HG02588 (cell line): ENCODE results near the gene ACSS1.

Experiments
- ATAC-seq: cut with Tn5 transposase; IDR thresholded peaks from one replicate; pipeline ENCODE4 v1.9.1; 2021; ENCODE audit warnings: mild to moderate bottlenecking, moderate library complexity; ENCODE audit not compliant: unreplicated experiment

ACSS1 gene

DNA sequence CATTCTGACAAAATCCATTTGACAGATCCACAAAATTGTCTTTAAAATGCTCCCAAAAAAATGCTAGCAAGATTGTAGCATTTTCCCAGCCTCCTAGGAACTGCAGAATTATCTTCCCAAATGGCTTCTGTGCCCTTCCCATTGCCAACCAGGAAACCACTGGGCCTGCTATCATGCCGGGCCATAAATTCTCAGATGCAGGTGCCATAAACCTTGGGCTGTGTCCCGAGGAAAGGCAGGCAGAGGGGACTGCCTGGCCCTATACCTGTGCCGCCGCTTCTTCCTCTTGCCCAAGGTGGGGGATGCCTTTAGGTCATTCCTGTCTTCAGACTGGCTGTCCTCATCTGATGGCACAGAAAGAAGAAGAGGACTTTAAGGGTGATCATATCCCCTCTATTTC lies 21.2 kb upstream of the ACSS1 start:
- no peak for ATAC-seq

DNA sequence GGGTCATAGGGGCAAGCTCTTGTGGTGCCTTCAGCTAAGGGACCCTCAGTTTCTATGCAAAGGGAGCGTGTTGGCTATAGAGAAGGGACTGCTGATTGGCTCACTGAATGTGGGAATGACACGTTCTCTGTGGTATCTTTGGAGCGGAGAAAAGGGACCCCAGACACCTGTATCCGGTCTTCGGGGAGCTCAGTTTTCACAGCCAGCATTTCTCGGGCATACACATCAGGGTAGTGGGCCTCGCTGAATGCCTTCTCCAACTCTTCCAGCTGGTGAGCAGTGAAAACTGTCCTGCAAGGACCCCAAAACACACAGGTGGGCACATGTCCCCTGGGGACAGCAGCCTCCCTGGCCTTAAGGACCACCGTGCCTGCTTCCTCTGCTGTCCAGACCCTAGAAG lies 20.7 kb upstream of the ACSS1 start:
- no peak for ATAC-seq

DNA sequence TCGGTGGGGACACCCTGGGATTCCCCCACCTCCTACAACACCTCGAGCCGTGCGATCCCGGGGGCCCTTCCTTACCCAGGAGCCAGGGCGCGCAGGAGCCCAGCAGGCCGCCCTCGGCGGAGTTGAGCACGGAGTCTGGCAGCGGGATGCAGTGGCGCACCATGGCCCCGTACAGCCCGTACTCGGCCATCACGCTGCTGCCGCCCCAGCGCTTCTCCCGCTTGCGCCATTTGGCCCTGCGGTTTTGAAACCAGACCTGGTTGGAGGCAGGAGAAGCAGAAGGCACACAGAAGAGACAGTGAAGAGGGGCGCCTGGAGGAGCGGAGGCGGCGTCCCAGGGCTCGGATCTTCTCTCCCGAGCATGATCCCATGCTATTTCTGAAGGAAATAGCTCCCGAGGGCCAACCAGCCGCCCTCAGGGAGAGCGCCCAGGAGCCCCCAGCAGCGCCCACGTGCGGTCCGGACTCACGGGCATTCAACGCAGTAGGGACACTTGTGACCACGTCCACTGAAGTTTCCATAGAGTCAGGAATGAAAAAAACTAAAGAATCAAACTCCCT lies 19.8 kb upstream of the ACSS1 start:
- ATAC-seq: no peak

DNA sequence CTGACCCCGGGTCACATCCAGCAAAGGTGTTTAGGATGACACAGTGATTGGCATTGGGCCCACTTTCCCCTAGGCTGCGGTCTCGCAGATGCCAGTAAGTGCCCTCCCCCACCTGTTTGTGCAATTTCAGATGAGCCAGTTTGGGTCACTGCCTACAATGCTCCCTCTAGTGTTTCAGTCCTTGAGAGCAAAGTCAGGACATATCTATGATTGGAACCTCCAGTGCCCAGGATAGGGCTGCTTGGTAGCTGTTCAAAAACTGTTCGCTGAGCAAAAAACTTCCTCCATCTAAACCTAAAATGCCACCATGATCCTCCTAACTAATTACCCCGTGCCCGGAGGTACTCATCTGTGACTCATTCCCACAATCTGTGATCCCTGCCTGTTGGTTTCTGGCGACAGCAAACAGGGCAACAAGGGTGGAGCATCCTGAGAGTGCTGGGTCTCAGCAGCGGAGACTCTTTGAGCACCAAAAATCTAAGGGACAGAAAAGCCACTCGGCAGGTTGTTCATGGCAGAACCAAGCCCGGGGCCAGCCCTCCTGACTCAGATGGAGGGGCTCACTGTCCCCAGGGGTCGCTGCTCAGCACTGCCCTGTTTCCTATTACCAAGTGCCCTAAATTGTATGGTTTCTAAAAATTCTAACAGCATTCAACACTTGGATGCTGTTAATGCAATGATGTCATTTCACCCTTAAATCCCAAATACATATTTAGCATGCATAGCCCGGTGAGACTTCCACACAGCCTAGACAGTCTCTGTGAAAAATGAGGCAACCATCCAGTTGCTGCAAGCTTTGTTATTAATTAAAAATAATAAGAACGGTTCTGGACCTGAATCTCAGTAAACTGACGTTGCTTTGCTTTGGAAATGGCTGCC lies 19.0 kb upstream of the ACSS1 start:
- no peak for ATAC-seq

DNA sequence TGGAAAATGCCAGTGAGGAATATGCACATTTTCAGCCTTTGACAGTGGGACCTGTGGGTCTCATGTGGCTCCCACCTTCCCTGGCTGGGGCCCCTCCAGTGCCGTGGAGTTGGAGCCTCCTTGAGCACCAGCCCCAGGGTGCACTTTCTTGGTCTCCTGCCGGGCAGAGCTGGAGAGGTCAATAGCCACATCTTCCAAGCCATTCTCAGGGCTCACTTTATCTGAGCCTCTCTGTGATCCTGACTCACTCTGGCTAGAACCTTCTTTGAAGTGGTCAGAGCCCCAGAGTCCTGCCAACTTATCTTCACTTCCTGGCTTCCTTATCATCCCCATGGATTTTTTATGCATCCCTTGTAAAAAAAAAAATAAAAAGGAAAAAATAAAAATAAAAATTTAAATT lies 18.3 kb upstream of the ACSS1 start:
- no peak for ATAC-seq

DNA sequence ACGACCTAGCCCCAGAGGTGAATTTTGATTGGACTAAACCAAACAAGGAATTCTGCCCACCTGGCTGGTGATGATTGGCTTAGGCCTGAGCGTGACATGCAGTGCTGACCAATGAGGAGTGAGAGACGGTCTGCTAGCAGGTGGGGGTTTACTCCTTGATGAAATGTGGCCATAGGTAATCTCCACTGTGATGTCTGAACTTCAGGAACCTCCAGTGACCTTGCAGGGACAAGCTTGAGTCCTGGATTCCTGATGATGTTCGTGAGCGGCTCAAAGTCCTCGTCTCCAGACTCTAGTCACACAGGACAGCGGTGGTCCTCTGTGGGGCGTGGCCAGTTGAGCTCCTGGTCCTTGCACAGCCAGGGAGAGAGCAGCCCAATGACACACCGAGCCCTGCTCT lies 15.6 kb upstream of the ACSS1 start:
- no peak for ATAC-seq

DNA sequence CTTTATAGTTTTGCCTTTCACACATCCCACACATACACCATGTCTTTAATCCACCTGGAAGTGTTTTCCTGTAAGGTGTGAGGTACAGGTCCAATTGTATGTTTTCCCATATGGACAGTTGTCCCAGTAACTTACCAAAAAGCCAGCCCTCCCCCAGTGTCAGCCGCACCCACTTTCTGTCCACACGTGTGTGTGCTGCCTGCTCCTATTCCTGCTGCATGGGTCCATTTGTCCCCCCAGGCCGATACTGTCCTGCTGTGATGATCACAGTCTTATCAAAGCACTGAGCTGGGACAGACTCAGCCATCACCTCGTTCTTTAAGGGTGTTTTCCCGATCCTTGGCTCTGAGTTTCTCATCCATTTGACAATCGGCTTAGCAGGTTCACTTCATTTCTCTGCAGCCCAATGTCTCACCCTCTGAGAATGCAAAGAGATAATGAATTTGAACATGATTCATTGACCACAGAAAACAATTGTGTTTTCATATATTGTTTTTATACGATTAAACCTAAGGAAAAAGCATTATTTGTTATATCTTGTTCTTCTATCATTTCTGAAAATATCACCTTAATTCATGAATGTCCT lies 14.4 kb upstream of the ACSS1 start:
- no peak for ATAC-seq

DNA sequence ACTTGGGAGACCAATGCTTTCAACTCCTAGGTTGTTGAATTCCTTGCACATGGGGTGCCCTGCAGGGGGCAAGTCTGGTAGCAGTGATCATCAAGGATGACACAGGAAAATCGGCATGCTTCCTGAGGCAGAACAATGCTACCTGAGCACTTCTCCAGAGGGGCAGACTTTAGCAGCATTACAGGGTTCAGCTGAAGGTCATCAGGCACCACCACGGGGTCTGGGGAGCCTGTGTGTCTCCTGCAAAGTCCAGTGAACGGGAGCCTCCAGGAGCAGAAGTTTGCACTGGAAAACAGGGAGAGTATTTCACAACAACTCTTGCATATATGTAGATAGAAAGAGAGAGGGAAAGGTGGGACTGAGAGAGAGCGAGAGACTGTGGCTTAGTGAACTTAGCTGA lies 13.8 kb upstream of the ACSS1 start:
- ATAC-seq: no peak

DNA sequence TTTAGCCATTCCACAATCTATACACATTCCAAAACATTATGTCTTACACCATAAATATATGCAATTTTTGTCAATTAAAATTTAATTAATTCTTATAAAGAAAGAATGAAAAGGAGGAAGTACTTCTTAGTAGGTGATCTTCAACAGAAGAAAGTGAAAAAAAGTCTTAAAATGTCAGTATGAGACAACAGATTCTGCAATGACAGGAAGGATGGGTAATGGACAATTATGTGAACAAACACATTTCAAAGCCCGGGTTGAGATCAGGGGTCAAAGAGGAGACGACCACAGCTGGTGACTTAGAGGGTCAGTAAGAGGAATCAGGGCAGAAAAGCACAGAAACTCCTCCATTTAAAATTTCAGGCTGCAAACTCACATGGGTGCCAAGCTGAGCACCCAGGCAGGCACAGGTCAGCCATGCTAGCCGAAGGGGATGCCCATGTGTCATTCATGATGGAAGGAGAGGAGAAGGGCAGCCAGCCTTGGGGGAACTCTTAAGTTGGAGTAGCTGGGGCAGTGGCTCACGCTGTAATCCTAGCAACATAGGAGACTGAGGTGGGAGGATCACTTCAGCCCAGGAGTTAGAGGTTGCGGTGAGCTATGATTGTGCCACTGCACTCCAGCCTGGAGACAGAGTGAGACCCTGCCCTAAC lies 13.0 kb upstream of the ACSS1 start:
- ATAC-seq: no peak

DNA sequence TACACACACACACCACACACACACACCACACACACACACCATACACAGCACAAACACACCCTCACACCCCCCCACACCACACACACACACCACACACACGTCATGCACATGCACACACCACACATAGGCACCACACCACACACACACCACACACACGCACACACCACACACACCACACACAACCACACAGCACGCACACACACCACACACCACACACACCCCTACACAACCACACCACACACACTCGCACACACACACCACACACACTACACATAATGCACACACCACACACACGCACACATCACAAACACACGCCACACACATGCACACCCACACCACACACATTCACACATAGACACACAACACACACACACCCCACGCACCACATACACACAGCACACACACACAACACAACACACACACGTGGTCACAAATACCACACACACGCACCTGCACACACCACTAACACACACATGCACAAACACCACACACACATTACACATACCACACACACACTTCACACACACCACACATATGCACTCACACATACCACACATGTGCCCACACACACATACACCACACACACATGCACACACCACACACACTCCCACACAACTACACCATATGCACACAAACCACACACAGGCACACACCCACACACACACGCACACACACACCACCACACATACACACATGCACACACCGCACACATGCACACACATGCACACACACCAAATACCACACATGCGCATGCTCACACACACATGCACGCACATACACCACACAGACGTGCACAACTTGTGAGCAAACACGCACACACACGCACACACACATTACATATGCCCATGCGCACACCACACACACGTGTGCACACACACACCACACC lies 9.4 kb upstream of the ACSS1 start:
- ATAC-seq: no peak

DNA sequence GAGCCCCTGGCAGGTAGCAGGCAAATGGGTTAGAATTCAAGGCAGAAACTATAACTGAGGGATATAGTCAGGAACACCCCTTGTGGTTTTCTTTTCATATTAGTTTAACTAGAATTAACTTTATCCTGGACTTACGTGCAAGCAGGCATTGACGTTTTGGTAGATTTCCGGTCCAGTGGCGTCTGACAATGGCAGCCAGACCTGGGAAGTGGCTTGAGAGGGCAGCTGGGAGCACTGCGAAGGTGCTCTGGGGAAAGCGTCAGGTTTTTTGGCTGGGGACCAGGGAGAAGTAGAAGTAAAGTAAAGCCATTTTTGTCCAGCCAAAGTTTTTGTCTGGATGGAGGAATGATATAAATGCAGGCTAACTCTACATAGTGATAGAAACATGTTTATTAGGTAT lies 8.4 kb upstream of the ACSS1 start:
- no peak for ATAC-seq

DNA sequence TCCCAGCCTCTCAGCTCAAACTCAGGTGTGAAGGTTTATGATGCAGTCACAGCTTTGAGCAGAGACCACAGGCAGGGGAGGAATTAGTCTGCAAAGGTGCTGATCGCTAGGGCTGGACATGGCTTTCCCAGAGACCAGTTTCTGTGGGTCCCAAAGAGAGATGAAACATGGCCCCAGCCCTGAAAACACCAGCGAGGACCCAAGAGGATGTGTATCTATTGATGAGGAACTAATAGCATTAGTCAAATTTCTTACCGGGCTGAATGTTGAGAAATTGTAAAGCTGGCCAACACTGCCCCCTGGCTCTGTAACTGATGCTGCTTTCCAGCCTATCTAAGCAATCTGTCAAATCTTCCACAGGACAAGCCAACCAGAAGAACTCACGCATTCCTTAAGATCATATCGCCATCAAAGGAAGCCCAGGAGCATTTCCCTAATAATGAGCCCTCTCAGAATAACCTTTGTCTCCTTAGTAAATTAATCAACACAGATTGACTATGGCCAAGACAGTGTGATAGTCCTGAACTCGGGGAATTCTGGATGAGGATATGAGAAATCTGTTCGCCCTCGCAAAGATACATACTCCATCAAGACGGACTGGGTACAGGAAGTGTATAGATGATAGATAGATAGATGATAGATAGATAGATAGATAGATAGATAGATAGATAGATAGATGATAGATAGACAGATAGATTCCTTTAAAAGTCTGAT lies 7.8 kb upstream of the ACSS1 start:
- ATAC-seq: peak; percentile 62

DNA sequence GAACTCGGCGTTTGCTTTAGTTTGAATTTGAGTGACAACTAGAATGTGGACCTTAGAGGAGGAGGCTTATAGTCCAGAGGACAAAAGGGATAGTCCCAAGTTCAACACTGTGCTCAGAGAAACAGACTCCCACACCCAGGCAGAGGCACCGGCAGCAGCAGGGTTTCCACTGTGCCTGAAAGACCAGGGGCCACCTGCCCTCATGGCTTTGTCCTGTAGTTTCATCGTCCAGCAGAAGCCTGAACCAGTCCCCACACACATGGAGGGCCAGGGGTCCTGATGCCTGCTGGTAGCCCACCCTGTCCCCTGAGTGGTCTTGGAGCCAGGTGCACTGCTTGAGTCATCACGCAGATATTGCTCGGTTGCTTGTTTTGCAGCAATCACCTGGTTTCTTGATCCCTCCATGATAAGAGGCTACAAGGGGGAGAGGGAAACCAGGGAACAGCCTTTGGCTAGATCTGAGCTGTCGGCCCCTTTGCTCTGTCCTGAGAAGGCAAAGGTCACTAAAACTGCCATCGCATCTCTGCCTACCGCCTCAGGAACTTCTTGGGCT lies 7.2 kb upstream of the ACSS1 start:
- ATAC-seq: no peak

DNA sequence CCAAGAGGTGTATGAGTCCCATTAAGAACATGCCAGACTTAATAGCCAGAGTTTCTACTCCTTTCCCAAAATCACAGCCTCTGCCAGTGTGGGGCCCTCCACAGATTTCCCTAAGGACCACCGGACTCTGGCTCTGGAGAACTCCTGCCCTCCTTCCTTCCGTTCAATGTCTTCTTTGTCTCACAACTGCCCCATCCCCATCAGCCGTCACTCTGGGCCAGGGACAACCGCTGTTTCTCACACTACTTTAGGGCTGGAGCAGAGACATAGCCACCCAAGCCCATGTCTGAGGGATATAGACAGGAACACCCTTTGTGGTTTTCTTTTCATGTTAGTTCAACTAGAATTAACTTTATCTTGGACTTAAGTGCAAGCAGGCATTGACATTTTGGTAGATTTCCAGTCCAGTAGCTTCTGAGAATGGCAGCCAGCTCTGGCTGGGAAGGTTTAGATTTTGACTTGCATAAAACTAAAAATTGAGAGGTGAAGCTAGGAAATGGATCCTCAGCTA lies 6.7 kb upstream of the ACSS1 start:
- ATAC-seq: no peak

DNA sequence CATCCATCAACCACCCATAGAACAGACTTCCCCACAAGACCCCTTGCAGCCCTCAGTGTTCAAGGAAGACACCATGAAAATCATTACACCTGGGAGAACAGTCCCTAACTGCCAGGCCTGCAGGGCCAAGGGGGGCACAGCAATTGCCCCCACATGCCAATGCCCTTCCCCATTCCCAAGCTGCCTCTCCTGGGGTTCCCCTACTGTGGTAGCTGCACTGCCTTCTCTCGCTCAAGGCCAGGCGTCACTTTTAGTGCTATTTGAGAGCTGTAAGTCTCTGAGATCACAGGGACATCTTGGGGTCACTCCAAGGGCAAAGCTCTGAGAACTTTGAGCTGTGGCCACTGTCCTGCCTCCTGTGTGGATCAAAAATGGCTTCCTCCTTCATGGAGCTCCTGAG lies 6.0 kb upstream of the ACSS1 start:
- no peak for ATAC-seq

DNA sequence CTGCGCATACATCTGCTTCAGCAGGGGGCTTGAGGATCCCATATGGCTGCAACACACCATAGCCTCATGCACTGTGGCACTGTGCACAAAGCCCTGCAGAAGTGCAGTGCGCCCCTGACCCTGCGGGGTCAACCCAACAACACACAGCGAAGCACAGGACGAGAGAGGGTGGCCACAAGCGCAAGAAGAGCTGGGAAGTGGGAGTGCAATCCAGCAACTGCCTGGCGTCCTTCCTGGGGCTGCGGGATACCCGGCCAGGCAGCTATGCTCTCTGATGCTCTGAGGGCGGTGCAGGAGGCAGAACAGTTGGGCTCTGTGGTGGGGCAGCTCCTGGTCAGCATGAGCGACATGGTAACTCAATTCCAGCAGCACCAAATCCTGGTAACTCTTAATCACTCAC lies 5.6 kb upstream of the ACSS1 start:
- ATAC-seq: no peak

DNA sequence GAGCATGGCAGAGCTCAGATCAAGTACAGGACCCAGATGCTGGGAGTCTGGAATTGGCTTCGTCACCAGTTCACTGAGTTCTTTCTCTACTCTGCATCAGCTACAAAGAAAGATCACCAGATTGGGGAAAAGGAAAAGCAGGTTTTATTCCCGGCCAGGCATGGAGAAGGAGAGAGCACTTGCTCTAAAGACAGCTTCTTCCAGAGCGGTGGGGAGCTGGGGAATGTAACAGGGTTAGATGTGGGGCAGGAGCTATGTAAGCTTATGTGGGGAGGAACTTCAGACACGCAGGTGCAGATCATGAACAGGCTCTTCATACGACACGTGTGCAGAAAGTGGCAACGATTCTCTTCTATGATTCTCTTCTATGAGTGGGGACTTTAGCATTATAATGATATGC lies 4.9 kb upstream of the ACSS1 start:
- no peak for ATAC-seq

DNA sequence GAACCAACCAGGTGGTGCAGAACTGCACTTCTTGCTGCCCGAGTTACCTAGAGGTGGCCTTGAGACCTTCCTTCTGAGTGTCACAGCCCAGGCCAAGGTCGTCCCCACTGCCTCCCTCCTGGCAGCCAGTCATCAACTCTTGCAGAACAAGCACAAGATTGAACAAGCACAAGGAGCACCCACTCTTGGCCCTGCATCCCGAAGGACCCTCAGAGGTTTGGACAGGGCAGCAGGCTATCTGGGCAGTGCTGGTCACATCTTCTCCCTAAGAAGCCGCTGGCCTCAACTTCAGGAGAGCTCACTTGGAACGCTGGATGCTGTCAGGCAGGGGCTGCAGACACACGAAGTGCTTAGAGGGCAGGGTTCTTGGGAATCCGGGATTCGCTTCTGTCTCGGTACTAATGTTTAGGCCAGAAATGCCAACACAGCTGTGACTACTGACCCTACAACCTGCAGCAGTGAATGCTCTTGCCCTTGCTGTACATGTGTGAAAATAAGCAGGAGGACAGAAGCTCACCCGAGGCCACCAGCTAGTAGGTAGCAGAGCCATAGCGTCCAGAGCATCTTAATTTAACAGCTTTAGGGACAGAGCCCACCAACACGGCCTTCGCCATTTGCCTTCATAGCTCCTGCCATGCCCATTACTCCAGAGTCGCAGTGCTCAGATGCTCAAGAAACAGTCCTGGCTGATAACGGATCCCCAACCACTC lies 4.0 kb upstream of the ACSS1 start:
- no peak for ATAC-seq
